ENCODE measurements around the gene PPFIA2. TPM values are rescaled to one million over a fixed set of nuclear protein-coding genes. Genes with fewer than 3 reads are reported as not detected.

PPFIA2 gene
- total RNA-seq, 4 donors from 2014 or later: 2.0 to 6.6 (median 3.2) TPM; not detected in 1

GRCh38 chr12:81369175-81369574 lies 390.0 kb downstream of the PPFIA2 start:
- no peak for TF ChIP-seq POLR2A (IDR thresholded peaks at IDR 0.05)
- TF ChIP-seq CTCF (IDR thresholded peaks at IDR 0.05): no peak
- Histone ChIP-seq H3K4me3 (no peak overlapping the region), H3K27me3 (no peaks in the 10 kb centered on the region), H3K4me1 (no peaks in the 10 kb centered on the region), H3K27ac (no peak overlapping the region), H3K9me3 (no peaks in the 10 kb centered on the region), H3K36me3 (no peaks in the 10 kb centered on the region)
- no peak for DNase-seq

GRCh38 chr12:81365284-81365683 lies 393.9 kb downstream of the PPFIA2 start:
- H3K9me3 ChIP-seq: no peaks in the 10 kb centered on the region
- H3K27me3 ChIP-seq: no peaks in the 10 kb centered on the region
- no peak overlapping the region for H3K27ac ChIP-seq
- no peak for DNase-seq
- no peaks in the 10 kb centered on the region for H3K36me3 ChIP-seq
- no peak for TF ChIP-seq CTCF (IDR thresholded peaks at IDR 0.05)
- TF ChIP-seq POLR2A (IDR thresholded peaks at IDR 0.05): no peak
- no peak overlapping the region for H3K4me3 ChIP-seq
- no peaks in the 10 kb centered on the region for H3K4me1 ChIP-seq

- Histone ChIP-seq H3K4me1 (no peaks in the 10 kb centered on the region), H3K27ac (no peak overlapping the region), H3K27me3 (no peaks in the 10 kb centered on the region), H3K9me3 (no peaks in the 10 kb centered on the region), H3K36me3 (no peaks in the 10 kb centered on the region), H3K4me3 (no peak overlapping the region)
- TF ChIP-seq CTCF (IDR thresholded peaks at IDR 0.05) (no peak), POLR2A (IDR thresholded peaks at IDR 0.05) (no peak)
- no peak for DNase-seq
Observed at GRCh38 chr12:81360916-81361315, 398.2 kb downstream of the PPFIA2 start.

GRCh38 chr12:81359736-81360135 lies 399.4 kb downstream of the PPFIA2 start:
- Histone ChIP-seq H3K36me3 (no peaks in the 10 kb centered on the region), H3K4me3 (no peak overlapping the region), H3K9me3 (no peaks in the 10 kb centered on the region), H3K27me3 (no peaks in the 10 kb centered on the region), H3K27ac (no peak overlapping the region), H3K4me1 (no peaks in the 10 kb centered on the region)
- no peak for DNase-seq
- TF ChIP-seq POLR2A (IDR thresholded peaks at IDR 0.05) (no peak), CTCF (IDR thresholded peaks at IDR 0.05) (no peak)

- H3K4me3 ChIP-seq: no peak overlapping the region
Observed at GRCh38 chr12:81354327-81354932, 404.7 kb downstream of the PPFIA2 start.

More at GRCh38 chr12:81354327-81354932, 404.7 kb downstream of the PPFIA2 start:
- Histone ChIP-seq H3K4me1 (no peaks in the 10 kb centered on the region), H3K27ac (no peak overlapping the region), H3K27me3 (no peaks in the 10 kb centered on the region), H3K9me3 (no peaks in the 10 kb centered on the region), H3K36me3 (no peaks in the 10 kb centered on the region)
- no peak for TF ChIP-seq POLR2A (IDR thresholded peaks at IDR 0.05)
- no peak for TF ChIP-seq CTCF (IDR thresholded peaks at IDR 0.05)
- DNase-seq: no peak

Measured in Peyer's patch (tissue), 4 donors.